ENCODE measurements around the gene UNC5C. TPM values are rescaled to one million over a fixed set of nuclear protein-coding genes. Genes with fewer than 3 reads are reported as not detected.

Gene UNC5C
- total RNA-seq, 1 experiment from 2014 or later = 0.11 TPM

- no peak overlapping the region for H3K27ac ChIP-seq (ENCODE audit: low read depth, low read length, poor library complexity, severe bottlenecking)
- TF ChIP-seq EZH2 (IDR thresholded peaks at IDR 0.05; ENCODE audit: borderline replicate concordance, low read depth, low read length, poor library complexity, severe bottlenecking) (no peak), CTCF (conservative IDR thresholded peaks at IDR 0.05; ENCODE audit: low read depth, low read length) (no peak)
- H3K9me3 ChIP-seq (ENCODE audit: low read depth, low read length, poor library complexity, severe bottlenecking) = no peaks in the 10 kb centered on the region
- POLR2A ChIA-PET (ENCODE audit: low non-redundant PET) = no interaction called here
- DNase-seq (ENCODE audit: low spot score) = no peak
- no peak overlapping the region for H3K4me3 ChIP-seq (ENCODE audit: low read depth, low read length, poor library complexity, severe bottlenecking)
- H3K27me3 ChIP-seq (replicated peaks; ENCODE audit: insufficient read depth, low read depth, low read length, poor library complexity) = no peaks in the 10 kb centered on the region
- no TSS peak for BruUV-seq (replicated peaks)
- CTCF ChIA-PET = no interaction called here
- intact Hi-C loops (cut with micrococcal nuclease; ENCODE audit: unreplicated experiment) = no loop called here
- no peaks in the 10 kb centered on the region for H3K36me3 ChIP-seq (ENCODE audit: insufficient read depth, low read length, poor library complexity, severe bottlenecking)
- no peaks in the 10 kb centered on the region for H3K4me1 ChIP-seq (ENCODE audit: insufficient read depth, low read length, poor library complexity, severe bottlenecking)
Measured at GRCh38 chr4:95571577-95571976, 22.8 kb upstream of the UNC5C start.

DNA sequence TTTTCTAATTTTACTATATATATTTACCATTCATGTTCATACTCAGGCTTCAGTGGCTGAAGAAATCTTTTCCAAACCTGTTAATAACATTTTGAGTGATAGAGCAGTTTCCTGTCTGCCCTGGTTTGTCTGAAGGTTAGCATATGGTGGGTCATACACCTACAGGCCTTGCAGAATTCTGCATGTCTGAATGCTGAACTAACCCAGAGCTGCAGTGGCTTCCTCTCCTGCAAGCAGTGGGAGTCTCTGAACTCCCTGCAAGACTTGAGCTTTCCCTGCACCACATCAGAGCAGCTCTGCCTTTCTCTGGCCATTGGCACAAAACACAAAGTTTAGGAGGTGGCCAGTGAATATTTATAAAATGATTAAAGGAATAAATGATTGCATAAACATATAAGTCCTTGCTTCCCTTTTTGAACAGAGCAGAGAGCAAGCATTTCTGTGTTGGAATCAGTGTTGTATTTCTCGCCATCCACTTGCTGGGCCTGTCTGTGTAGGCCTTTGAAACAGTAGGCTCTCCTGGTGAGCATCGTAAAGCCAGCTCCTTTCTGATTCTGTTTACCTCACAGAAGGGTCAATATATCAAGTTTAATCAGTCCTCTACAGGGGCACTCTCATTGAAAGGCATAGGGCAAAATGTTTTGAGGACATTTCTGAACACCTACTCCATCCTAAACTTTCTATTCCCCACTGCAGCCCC lies 15.0 kb upstream of the UNC5C start:
- DNase-seq (ENCODE audit: low spot score) = no peak
- Histone ChIP-seq H3K36me3 (ENCODE audit: insufficient read depth, low read length, poor library complexity, severe bottlenecking) (no peaks in the 10 kb centered on the region), H3K27ac (ENCODE audit: low read depth, low read length, poor library complexity, severe bottlenecking) (no peak overlapping the region), H3K9me3 (ENCODE audit: low read depth, low read length, poor library complexity, severe bottlenecking) (no peaks in the 10 kb centered on the region), H3K27me3 (replicated peaks; ENCODE audit: insufficient read depth, low read depth, low read length, poor library complexity) (no peaks in the 10 kb centered on the region), H3K4me1 (ENCODE audit: insufficient read depth, low read length, poor library complexity, severe bottlenecking) (no peaks in the 10 kb centered on the region), H3K4me3 (ENCODE audit: low read depth, low read length, poor library complexity, severe bottlenecking) (no peak overlapping the region)
- intact Hi-C loops (cut with micrococcal nuclease; ENCODE audit: unreplicated experiment) = no loop called here
- POLR2A ChIA-PET (ENCODE audit: low non-redundant PET) = no interaction called here
- CTCF ChIA-PET = no interaction called here
- BruUV-seq (replicated peaks) = no TSS peak
- no peak for TF ChIP-seq EZH2 (IDR thresholded peaks at IDR 0.05; ENCODE audit: borderline replicate concordance, low read depth, low read length, poor library complexity, severe bottlenecking)
- TF ChIP-seq CTCF (conservative IDR thresholded peaks at IDR 0.05; ENCODE audit: low read depth, low read length) = no peak

DNA sequence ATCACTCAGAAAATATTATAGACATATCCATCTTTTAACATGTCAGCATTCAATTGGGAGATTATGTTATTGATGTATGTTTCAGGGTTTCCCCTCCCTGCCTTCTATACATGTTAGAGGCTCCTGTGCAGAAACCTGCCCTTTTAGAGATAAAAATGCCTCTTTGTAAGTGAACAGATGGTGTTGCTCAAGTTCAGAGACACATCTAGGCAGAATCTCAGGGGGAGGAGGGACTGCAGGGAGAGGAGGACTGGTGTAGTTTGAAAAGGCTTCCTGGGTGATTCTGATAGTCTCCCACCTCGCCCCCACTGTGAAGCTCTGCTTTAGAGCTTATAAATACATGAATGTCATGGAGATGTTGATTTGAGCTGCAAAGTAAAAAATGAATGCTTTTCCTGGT lies 12.0 kb upstream of the UNC5C start:
- no TSS peak for BruUV-seq (replicated peaks)
- TF ChIP-seq EZH2 (IDR thresholded peaks at IDR 0.05; ENCODE audit: borderline replicate concordance, low read depth, low read length, poor library complexity, severe bottlenecking) (no peak), CTCF (conservative IDR thresholded peaks at IDR 0.05; ENCODE audit: low read depth, low read length) (no peak)
- POLR2A ChIA-PET (ENCODE audit: low non-redundant PET) = no interaction called here
- Histone ChIP-seq H3K27me3 (replicated peaks; ENCODE audit: insufficient read depth, low read depth, low read length, poor library complexity) (no peaks in the 10 kb centered on the region), H3K27ac (ENCODE audit: low read depth, low read length, poor library complexity, severe bottlenecking) (no peak overlapping the region), H3K9me3 (ENCODE audit: low read depth, low read length, poor library complexity, severe bottlenecking) (no peaks in the 10 kb centered on the region), H3K4me3 (ENCODE audit: low read depth, low read length, poor library complexity, severe bottlenecking) (no peak overlapping the region), H3K4me1 (ENCODE audit: insufficient read depth, low read length, poor library complexity, severe bottlenecking) (no peaks in the 10 kb centered on the region), H3K36me3 (ENCODE audit: insufficient read depth, low read length, poor library complexity, severe bottlenecking) (no peaks in the 10 kb centered on the region)
- CTCF ChIA-PET = no interaction called here
- DNase-seq (ENCODE audit: low spot score) = no peak
- intact Hi-C loops (cut with micrococcal nuclease; ENCODE audit: unreplicated experiment) = no loop called here
